RWPE2 (cell line): ENCODE measurements around the gene NANOGP8.

Source experiments
- ATAC-seq: fragments of 200-7000 bp; cut with Tn5 transposase; 3 replicates; pipeline ENCODE4 v1.9.1; 2021; ENCODE audit warnings: low read depth
- DNase-seq: peaks from one replicate; pipeline ENCODE4 v3.0.0-alpha.2; 2020; ENCODE audit warnings: low spot score
- H3K27ac ChIP-seq: fragments of 450-650 bp; 2 replicates; pipeline ENCODE4 v1.5.1; 2017; ENCODE audit warnings: mild to moderate bottlenecking; ENCODE audit not compliant: poor library complexity, severe bottlenecking
- H3K27me3 ChIP-seq: fragments of 250-450 bp; sonication (Bioruptor Pico); 2 replicates; pipeline ENCODE4 v1.5.1; 2021; ENCODE audit warnings: mild to moderate bottlenecking, moderate library complexity; ENCODE audit not compliant: insufficient read depth, poor library complexity, severe bottlenecking
- H3K36me3 ChIP-seq: fragments of 250-450 bp; sonication (Bioruptor Pico); 2 replicates; pipeline ENCODE4 v1.5.1; 2020; ENCODE audit warnings: low read depth, mild to moderate bottlenecking, moderate library complexity
- H3K4me1 ChIP-seq: fragments of 250-450 bp; sonication (Bioruptor Pico); 2 replicates; pipeline ENCODE4 v1.5.1; 2021; ENCODE audit warnings: mild to moderate bottlenecking, moderate library complexity; ENCODE audit not compliant: insufficient read depth, poor library complexity, severe bottlenecking
- H3K4me3 ChIP-seq: fragments of 250-450 bp; sonication (Bioruptor Pico); 2 replicates; pipeline ENCODE4 v1.5.1; 2021; ENCODE audit warnings: mild to moderate bottlenecking, moderate library complexity; ENCODE audit not compliant: severe bottlenecking
- H3K9me3 ChIP-seq: fragments of 250-450 bp; sonication (Bioruptor Pico); 2 replicates; pipeline ENCODE4 v1.5.1; 2021; ENCODE audit warnings: mild to moderate bottlenecking, moderate library complexity; ENCODE audit not compliant: severe bottlenecking
- CTCF ChIP-seq: fragments of 450-650 bp; IDR thresholded peaks from one replicate; pipeline ENCODE4 v1.5.1; 2017; ENCODE audit warnings: mild to moderate bottlenecking, moderate library complexity; ENCODE audit not compliant: poor library complexity, severe bottlenecking

Gene NANOGP8

GRCh38 chr15:35117543-35118265 is 32.6 kb upstream of the NANOGP8 start:
- Histone ChIP-seq H3K27me3 (no peaks in the 10 kb centered on the region), H3K4me3 (no peak overlapping the region), H3K36me3 (no peaks in the 10 kb centered on the region), H3K27ac (no peak overlapping the region), H3K4me1 (peaks cover 4% of the 10 kb centered on the region), H3K9me3 (no peaks in the 10 kb centered on the region)
- DNase-seq, result no peak
- no peak for ATAC-seq
- no peak for TF ChIP-seq CTCF

GRCh38 chr15:35115155-35115725 is 30.1 kb upstream of the NANOGP8 start:
- peaks cover 4% of the 10 kb centered on the region for H3K4me1 ChIP-seq
- ATAC-seq (no peak), DNase-seq (no peak)
- H3K27ac ChIP-seq, result no peak overlapping the region
- no peaks in the 10 kb centered on the region for H3K36me3 ChIP-seq
- TF ChIP-seq CTCF, result no peak
- no peak overlapping the region for H3K4me3 ChIP-seq
- no peaks in the 10 kb centered on the region for H3K27me3 ChIP-seq
- no peaks in the 10 kb centered on the region for H3K9me3 ChIP-seq

GRCh38 chr15:35112346-35112745 is 27.3 kb upstream of the NANOGP8 start:
- Histone ChIP-seq H3K36me3 (no peaks in the 10 kb centered on the region), H3K27me3 (no peaks in the 10 kb centered on the region), H3K27ac (no peak overlapping the region), H3K4me1 (peaks cover 4% of the 10 kb centered on the region), H3K9me3 (no peaks in the 10 kb centered on the region), H3K4me3 (no peak overlapping the region)
- no peak for ATAC-seq
- no peak for DNase-seq
- no peak for TF ChIP-seq CTCF

- Histone ChIP-seq H3K36me3 (no peaks in the 10 kb centered on the region), H3K4me1 (peaks cover 4% of the 10 kb centered on the region), H3K4me3 (no peak overlapping the region), H3K27ac (no peak overlapping the region), H3K27me3 (no peaks in the 10 kb centered on the region), H3K9me3 (no peaks in the 10 kb centered on the region)
- no peak for ATAC-seq
- no peak for TF ChIP-seq CTCF
- DNase-seq, result no peak
Measured at GRCh38 chr15:35111861-35112260, 26.8 kb upstream of the NANOGP8 start.

- H3K4me1 ChIP-seq, result no peaks in the 10 kb centered on the region
- no peak overlapping the region for H3K27ac ChIP-seq
- no peak for TF ChIP-seq CTCF
- ATAC-seq (no peak), DNase-seq (no peak)
- no peak overlapping the region for H3K4me3 ChIP-seq
- H3K36me3 ChIP-seq, result no peaks in the 10 kb centered on the region
- H3K27me3 ChIP-seq, result no peaks in the 10 kb centered on the region
- no peaks in the 10 kb centered on the region for H3K9me3 ChIP-seq
Measured at GRCh38 chr15:35108453-35108852, 23.4 kb upstream of the NANOGP8 start.
